GM18505 (cell line): ENCODE results near the gene IL17RA.

Experiments used
- ATAC-seq: cut with Tn5 transposase; IDR thresholded peaks from one replicate; pipeline ENCODE4 v1.9.1; 2021; ENCODE audit not compliant: unreplicated experiment
- POLR2A ChIP-seq: IDR thresholded peaks from 4 replicates; pipeline ENCODE4 v1.6.1; 2011; ENCODE audit warnings: borderline replicate concordance; ENCODE audit not compliant: insufficient read depth, insufficient read length; ENCODE audit errors: extremely low read depth

IL17RA gene

GRCh38 chr22:17115945-17116565, 31.3 kb downstream of the IL17RA start:
- no peak for TF ChIP-seq POLR2A
- no peak for ATAC-seq

GRCh38 chr22:17116572-17117330, 32.0 kb downstream of the IL17RA start:
- ATAC-seq, result no peak
- TF ChIP-seq POLR2A, result no peak

- ATAC-seq, result no peak
- no peak for TF ChIP-seq POLR2A
These were observed 32.6 kb downstream of the IL17RA start for GRCh38 chr22:17117400-17117799.

GRCh38 chr22:17117890-17118289, 33.1 kb downstream of the IL17RA start:
- no peak for TF ChIP-seq POLR2A
- ATAC-seq, result no peak

GRCh38 chr22:17118342-17118741, 33.5 kb downstream of the IL17RA start:
- no peak for ATAC-seq
- no peak for TF ChIP-seq POLR2A

GRCh38 chr22:17119481-17120202, 34.8 kb downstream of the IL17RA start:
- ATAC-seq, result no peak
- no peak for TF ChIP-seq POLR2A

GRCh38 chr22:17120281-17120680, 35.5 kb downstream of the IL17RA start:
- TF ChIP-seq POLR2A, result no peak
- ATAC-seq, result no peak

GRCh38 chr22:17120711-17121232, 36.0 kb downstream of the IL17RA start:
- no peak for ATAC-seq
- TF ChIP-seq POLR2A, result no peak

GRCh38 chr22:17121233-17122195, 36.7 kb downstream of the IL17RA start, which contains the start of gene TMEM121B:
TMEM121B (minus strand) TSS chr22:17121360; CDS start chr22:17121127, 233 bp downstream.
- no peak for TF ChIP-seq POLR2A
- ATAC-seq, result no peak

GRCh38 chr22:17130199-17130598, 45.4 kb downstream of the IL17RA start:
- no peak for TF ChIP-seq POLR2A
- no peak for ATAC-seq

GRCh38 chr22:17131686-17132085, 46.9 kb downstream of the IL17RA start:
- no peak for ATAC-seq
- no peak for TF ChIP-seq POLR2A

GRCh38 chr22:17132112-17132511, 47.3 kb downstream of the IL17RA start:
- ATAC-seq, result no peak
- TF ChIP-seq POLR2A, result no peak
